Measurements from ENCODE around the gene RMND1. TPM values are rescaled to one million over a fixed set of nuclear protein-coding genes. Genes with fewer than 3 reads are reported as not detected.

The RMND1 gene
- total RNA-seq, 1 experiment from 2014 or later = 27.0 TPM

DNA sequence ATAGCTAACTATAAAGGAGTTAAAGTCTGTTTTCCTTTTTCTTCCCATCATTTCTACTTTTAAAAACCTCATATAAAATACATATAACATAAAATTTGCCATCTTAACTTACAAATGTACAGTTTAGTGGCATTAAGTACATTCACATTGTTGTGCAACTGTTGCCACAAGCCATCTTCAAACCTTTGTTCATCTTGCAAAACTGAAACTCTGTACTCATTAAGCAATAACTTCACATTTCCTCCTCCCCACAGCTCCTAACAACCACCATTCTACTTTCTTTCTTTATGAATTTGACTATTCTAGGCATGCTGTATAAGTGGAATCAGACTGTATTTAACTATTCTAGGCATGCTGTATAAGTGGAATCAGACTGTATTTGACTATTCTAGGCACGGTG is 46.4 kb upstream of the RMND1 start:
- Histone ChIP-seq H2BK15ac (ENCODE audit: low read depth, low read length) (no peak overlapping the region), H4K8ac (replicated peaks; ENCODE audit: insufficient read length, low read depth, low read length) (no peak overlapping the region), H3K9ac (ENCODE audit: extremely low read depth, insufficient read length, low read length) (no peak overlapping the region), H3K23me2 (ENCODE audit: insufficient read length, low read depth, low read length, poor library complexity, severe bottlenecking) (peaks cover 12% of the 10 kb centered on the region), H3K9me3 (ENCODE audit: control insufficient read depth, low read depth, low read length) (no peaks in the 10 kb centered on the region), H3K23ac (ENCODE audit: insufficient read length, low read depth, low read length) (no peak overlapping the region), H3K27ac (ENCODE audit: insufficient read length, low read depth, low read length) (no peak overlapping the region), H2AK5ac (ENCODE audit: insufficient read length, low read length) (no peak overlapping the region), H3K79me2 (ENCODE audit: insufficient read depth, low read length) (no peaks in the 10 kb centered on the region), H2BK20ac (ENCODE audit: low read depth, low read length, poor library complexity, severe bottlenecking) (no peak overlapping the region), H3K4me1 (ENCODE audit: insufficient read depth, low read length) (no peaks in the 10 kb centered on the region), H4K5ac (ENCODE audit: insufficient read length, low read depth, low read length) (no peak overlapping the region), H3K56ac (ENCODE audit: insufficient read length, low read depth, low read length) (no peak overlapping the region), H2BK120ac (ENCODE audit: low read depth, low read length, poor library complexity, severe bottlenecking) (no peak overlapping the region), H4K91ac (ENCODE audit: insufficient read length, low read depth, low read length) (no peak overlapping the region), H2BK5ac (ENCODE audit: insufficient read length, low read length) (no peak overlapping the region), H2AFZ (ENCODE audit: low read length) (no peak overlapping the region), H3T11ph (ENCODE audit: low read length) (no peak overlapping the region), H3K4me2 (ENCODE audit: insufficient read depth, insufficient read length, low read length) (no peak overlapping the region), H4K20me1 (ENCODE audit: control insufficient read depth, insufficient read depth, insufficient read length) (no peaks in the 10 kb centered on the region), H3K14ac (ENCODE audit: insufficient read depth, low read length) (no peak overlapping the region), H2BK12ac (ENCODE audit: insufficient read length, low read depth, low read length) (no peak overlapping the region), H3K27me3 (ENCODE audit: insufficient read depth, low read length) (peaks cover 8% of the 10 kb centered on the region; the same call in 1 of the 2 replicates), H3K18ac (ENCODE audit: insufficient read length, low read depth, low read length) (no peak overlapping the region), H3K4ac (ENCODE audit: low read depth, low read length) (no peak overlapping the region), H3K79me1 (ENCODE audit: insufficient read depth, low read depth, low read length, poor library complexity, severe bottlenecking) (no peaks in the 10 kb centered on the region)
- WGBS (ENCODE audit: extremely low coverage, insufficient read length, low lambda C conversion rate) = no CpG with 5 or more reads among the region's 1 CpG
- DNase-seq = no peak
- TF ChIP-seq CTCF (conservative IDR thresholded peaks at IDR 0.05) = no peak
- H3K27me3 Mint-ChIP-seq (ENCODE audit: low read depth) = peaks cover 33% of the 10 kb centered on the region
- H3K4me3 Mint-ChIP-seq = no peak overlapping the region; a peak in 1 of 5 replicates
- no peaks in the 10 kb centered on the region for H3K9me3 Mint-ChIP-seq
- H3K4me1 Mint-ChIP-seq = peaks cover 12 to 20% of the 10 kb centered on the region in 2 experiments
- no peaks in the 10 kb centered on the region for H3K36me3 Mint-ChIP-seq (ENCODE audit: insufficient read depth in 1 of 3, low read depth in 3 of 3)
- H3K27ac Mint-ChIP-seq = no peak overlapping the region; a peak in 1 of 7 replicates

Measured in H9 (cell line).